HG03064 (cell line): Measurements from ENCODE around the gene DDX59.
"Not testable (repeated sequence)": the region's sequence is repeated elsewhere in the genome, so short reads cannot be mapped to it uniquely, and the experiment has no call there.

Source experiments
- ATAC-seq: cut with Tn5 transposase; IDR thresholded peaks from one replicate; pipeline ENCODE4 v1.9.1; 2021; ENCODE audit warnings: low read depth; ENCODE audit not compliant: unreplicated experiment

DDX59 gene

GRCh38 chr1:200631375-200631774 is 38.3 kb downstream of the DDX59 start:
- no peak for ATAC-seq

- ATAC-seq: not testable (repeated sequence)
Observed at GRCh38 chr1:200630515-200630899, 39.2 kb downstream of the DDX59 start.

GRCh38 chr1:200629876-200630514 is 39.7 kb downstream of the DDX59 start:
- ATAC-seq: no peak

- ATAC-seq: peak; percentile 89
Observed at GRCh38 chr1:200628223-200628881, 41.4 kb downstream of the DDX59 start.

- no peak for ATAC-seq
Observed at GRCh38 chr1:200627575-200628222, 42.0 kb downstream of the DDX59 start.

- ATAC-seq: no peak
Observed at GRCh38 chr1:200626853-200627534, 42.7 kb downstream of the DDX59 start.

- ATAC-seq: no peak
Observed at GRCh38 chr1:200625381-200625824, 44.3 kb downstream of the DDX59 start.

- no peak for ATAC-seq
Observed at GRCh38 chr1:200624679-200625335, 44.9 kb downstream of the DDX59 start.

GRCh38 chr1:200620273-200621131 is 49.2 kb downstream of the DDX59 start, which contains the start of gene KIF14:
TSS of gene KIF14 (minus strand) at chr1:200620751. CDS start at chr1:200618723, 2,028 bp downstream.
- ATAC-seq: peak; percentile 88

- no peak for ATAC-seq
Observed at GRCh38 chr1:200619894-200620272, 49.8 kb downstream of the DDX59 start.

- ATAC-seq: no peak
Observed at GRCh38 chr1:200610846-200611245, 58.9 kb downstream of the DDX59 start.

- ATAC-seq: no peak
Observed at GRCh38 chr1:200602632-200603031, 67.1 kb downstream of the DDX59 start.
